ENCODE results near the gene CTNNB1. TPM values are rescaled to one million over a fixed set of nuclear protein-coding genes. Genes with fewer than 3 reads are reported as not detected.

The CTNNB1 gene
- total and polyA plus RNA-seq, 2 experiments from 2014 or later: 89.4 to 566 TPM

DNA sequence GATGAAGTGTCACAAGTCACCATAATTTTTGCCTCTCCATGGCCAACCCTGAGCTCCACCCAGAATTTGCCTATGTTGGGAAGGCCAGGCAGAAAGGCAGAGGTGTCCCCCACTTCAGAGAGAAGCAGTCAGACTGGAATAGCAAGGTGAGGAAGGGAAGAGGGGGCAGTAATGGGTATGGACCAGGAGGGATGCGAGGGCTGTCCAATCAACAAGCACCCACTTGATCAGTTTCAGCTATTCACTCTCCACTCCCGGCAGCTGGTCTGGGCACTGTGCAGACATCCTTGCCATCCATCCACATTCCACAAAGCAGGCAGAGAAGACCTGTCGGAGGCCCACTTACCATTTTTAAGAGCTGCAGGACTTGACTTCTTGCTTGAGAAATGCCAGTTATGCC is 43.5 kb upstream of the CTNNB1 start:
- Histone ChIP-seq H4K20me1 (replicated peaks; ENCODE audit: insufficient read depth) (no peaks in the 10 kb centered on the region), H3K27me3 (ENCODE audit: insufficient read depth) (no peaks in the 10 kb centered on the region), H3K9me2 (ENCODE audit: insufficient read depth) (peaks cover 15% of the 10 kb centered on the region; the same call in 1 of the 2 replicates), H3K79me2 (replicated peaks; ENCODE audit: insufficient read depth) (no peaks in the 10 kb centered on the region), H3K4me1 (ENCODE audit: insufficient read depth) (peaks cover 11% of the 10 kb centered on the region), H3K27ac (ENCODE audit: low read depth) (no peak overlapping the region), H2AFZ (no peak overlapping the region), H3K4me3 (no peak overlapping the region), H3F3A (replicated peaks; ENCODE audit: low read depth) (no peaks in the 10 kb centered on the region), H3K4me2 (no peak overlapping the region), H3K36me3 (ENCODE audit: insufficient read depth) (no peaks in the 10 kb centered on the region)
- TF ChIP-seq POLR2AphosphoS5 (IDR thresholded peaks at IDR 0.05; ENCODE audit: low read depth) (no peak), ZNF331 (CRISPR knock-in tag; IDR thresholded peaks at IDR 0.05; ENCODE audit: low read depth) (no peak), ZNF114 (CRISPR knock-in tag; IDR thresholded peaks at IDR 0.05) (no peak), NANOG (IDR thresholded peaks at IDR 0.05; ENCODE audit: borderline replicate concordance) (no peak), JUNB (IDR thresholded peaks at IDR 0.05; ENCODE audit: unreplicated experiment) (no peak), CREB1 (CRISPR knock-in tag; IDR thresholded peaks at IDR 0.05; ENCODE audit: low read depth) (no peak)
- TF ChIP-seq, protein P1, sequence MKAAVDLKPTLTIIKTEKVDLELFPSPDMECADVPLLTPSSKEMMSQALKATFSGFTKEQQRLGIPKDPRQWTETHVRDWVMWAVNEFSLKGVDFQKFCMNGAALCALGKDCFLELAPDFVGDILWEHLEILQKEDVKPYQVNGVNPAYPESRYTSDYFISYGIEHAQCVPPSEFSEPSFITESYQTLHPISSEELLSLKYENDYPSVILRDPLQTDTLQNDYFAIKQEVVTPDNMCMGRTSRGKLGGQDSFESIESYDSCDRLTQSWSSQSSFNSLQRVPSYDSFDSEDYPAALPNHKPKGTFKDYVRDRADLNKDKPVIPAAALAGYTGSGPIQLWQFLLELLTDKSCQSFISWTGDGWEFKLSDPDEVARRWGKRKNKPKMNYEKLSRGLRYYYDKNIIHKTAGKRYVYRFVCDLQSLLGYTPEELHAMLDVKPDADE (IDR thresholded peaks at IDR 0.05): no peak
- TF ChIP-seq, protein P2, sequence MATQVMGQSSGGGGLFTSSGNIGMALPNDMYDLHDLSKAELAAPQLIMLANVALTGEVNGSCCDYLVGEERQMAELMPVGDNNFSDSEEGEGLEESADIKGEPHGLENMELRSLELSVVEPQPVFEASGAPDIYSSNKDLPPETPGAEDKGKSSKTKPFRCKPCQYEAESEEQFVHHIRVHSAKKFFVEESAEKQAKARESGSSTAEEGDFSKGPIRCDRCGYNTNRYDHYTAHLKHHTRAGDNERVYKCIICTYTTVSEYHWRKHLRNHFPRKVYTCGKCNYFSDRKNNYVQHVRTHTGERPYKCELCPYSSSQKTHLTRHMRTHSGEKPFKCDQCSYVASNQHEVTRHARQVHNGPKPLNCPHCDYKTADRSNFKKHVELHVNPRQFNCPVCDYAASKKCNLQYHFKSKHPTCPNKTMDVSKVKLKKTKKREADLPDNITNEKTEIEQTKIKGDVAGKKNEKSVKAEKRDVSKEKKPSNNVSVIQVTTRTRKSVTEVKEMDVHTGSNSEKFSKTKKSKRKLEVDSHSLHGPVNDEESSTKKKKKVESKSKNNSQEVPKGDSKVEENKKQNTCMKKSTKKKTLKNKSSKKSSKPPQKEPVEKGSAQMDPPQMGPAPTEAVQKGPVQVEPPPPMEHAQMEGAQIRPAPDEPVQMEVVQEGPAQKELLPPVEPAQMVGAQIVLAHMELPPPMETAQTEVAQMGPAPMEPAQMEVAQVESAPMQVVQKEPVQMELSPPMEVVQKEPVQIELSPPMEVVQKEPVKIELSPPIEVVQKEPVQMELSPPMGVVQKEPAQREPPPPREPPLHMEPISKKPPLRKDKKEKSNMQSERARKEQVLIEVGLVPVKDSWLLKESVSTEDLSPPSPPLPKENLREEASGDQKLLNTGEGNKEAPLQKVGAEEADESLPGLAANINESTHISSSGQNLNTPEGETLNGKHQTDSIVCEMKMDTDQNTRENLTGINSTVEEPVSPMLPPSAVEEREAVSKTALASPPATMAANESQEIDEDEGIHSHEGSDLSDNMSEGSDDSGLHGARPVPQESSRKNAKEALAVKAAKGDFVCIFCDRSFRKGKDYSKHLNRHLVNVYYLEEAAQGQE (IDR thresholded peaks at IDR 0.05; ENCODE audit: unreplicated experiment): no peak
- TF ChIP-seq, protein P3, sequence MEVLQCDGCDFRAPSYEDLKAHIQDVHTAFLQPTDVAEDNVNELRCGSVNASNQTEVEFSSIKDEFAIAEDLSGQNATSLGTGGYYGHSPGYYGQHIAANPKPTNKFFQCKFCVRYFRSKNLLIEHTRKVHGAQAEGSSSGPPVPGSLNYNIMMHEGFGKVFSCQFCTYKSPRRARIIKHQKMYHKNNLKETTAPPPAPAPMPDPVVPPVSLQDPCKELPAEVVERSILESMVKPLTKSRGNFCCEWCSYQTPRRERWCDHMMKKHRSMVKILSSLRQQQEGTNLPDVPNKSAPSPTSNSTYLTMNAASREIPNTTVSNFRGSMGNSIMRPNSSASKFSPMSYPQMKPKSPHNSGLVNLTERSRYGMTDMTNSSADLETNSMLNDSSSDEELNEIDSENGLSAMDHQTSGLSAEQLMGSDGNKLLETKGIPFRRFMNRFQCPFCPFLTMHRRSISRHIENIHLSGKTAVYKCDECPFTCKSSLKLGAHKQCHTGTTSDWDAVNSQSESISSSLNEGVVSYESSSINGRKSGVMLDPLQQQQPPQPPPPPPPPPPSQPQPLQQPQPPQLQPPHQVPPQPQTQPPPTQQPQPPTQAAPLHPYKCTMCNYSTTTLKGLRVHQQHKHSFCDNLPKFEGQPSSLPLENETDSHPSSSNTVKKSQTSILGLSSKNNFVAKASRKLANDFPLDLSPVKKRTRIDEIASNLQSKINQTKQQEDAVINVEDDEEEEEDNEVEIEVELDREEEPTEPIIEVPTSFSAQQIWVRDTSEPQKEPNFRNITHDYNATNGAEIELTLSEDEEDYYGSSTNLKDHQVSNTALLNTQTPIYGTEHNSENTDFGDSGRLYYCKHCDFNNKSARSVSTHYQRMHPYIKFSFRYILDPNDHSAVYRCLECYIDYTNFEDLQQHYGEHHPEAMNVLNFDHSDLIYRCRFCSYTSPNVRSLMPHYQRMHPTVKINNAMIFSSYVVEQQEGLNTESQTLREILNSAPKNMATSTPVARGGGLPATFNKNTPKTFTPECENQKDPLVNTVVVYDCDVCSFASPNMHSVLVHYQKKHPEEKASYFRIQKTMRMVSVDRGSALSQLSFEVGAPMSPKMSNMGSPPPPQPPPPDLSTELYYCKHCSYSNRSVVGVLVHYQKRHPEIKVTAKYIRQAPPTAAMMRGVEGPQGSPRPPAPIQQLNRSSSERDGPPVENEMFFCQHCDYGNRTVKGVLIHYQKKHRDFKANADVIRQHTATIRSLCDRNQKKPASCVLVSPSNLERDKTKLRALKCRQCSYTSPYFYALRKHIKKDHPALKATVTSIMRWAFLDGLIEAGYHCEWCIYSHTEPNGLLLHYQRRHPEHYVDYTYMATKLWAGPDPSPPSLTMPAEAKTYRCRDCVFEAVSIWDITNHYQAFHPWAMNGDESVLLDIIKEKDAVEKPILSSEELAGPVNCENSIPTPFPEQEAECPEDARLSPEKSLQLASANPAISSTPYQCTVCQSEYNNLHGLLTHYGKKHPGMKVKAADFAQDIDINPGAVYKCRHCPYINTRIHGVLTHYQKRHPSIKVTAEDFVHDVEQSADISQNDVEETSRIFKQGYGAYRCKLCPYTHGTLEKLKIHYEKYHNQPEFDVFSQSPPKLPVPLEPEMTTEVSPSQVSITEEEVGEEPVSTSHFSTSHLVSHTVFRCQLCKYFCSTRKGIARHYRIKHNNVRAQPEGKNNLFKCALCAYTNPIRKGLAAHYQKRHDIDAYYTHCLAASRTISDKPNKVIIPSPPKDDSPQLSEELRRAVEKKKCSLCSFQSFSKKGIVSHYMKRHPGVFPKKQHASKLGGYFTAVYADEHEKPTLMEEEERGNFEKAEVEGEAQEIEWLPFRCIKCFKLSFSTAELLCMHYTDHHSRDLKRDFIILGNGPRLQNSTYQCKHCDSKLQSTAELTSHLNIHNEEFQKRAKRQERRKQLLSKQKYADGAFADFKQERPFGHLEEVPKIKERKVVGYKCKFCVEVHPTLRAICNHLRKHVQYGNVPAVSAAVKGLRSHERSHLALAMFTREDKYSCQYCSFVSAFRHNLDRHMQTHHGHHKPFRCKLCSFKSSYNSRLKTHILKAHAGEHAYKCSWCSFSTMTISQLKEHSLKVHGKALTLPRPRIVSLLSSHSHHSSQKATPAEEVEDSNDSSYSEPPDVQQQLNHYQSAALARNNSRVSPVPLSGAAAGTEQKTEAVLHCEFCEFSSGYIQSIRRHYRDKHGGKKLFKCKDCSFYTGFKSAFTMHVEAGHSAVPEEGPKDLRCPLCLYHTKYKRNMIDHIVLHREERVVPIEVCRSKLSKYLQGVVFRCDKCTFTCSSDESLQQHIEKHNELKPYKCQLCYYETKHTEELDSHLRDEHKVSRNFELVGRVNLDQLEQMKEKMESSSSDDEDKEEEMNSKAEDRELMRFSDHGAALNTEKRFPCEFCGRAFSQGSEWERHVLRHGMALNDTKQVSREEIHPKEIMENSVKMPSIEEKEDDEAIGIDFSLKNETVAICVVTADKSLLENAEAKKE (CRISPR knock-in tag; IDR thresholded peaks at IDR 0.05): no peak
- Mint-ChIP-seq H3K4me3 (no peak overlapping the region), H3K27me3 (ENCODE audit: insufficient read depth, low read depth, poor library complexity) (no peaks in the 10 kb centered on the region), H3K36me3 (ENCODE audit: low read depth) (no peaks in the 10 kb centered on the region), H3K27ac (no peak overlapping the region), H3K9me3 (no peaks in the 10 kb centered on the region), H3K4me1 (peaks cover 24% of the 10 kb centered on the region)
- peak; percentile 50 for ATAC-seq
- no peak for DNase-seq (ENCODE audit: low spot score)
